D341Med (cell line): ENCODE results near the gene TFRC.
"Not testable (repeated sequence)": the region's sequence is repeated elsewhere in the genome, so short reads cannot be mapped to it uniquely, and the experiment has no call there.

Source experiments
- DNase-seq: peaks from one replicate; pipeline ENCODE4 v3.0.0; 2012; ENCODE audit warnings: low spot score

TFRC gene

DNA sequence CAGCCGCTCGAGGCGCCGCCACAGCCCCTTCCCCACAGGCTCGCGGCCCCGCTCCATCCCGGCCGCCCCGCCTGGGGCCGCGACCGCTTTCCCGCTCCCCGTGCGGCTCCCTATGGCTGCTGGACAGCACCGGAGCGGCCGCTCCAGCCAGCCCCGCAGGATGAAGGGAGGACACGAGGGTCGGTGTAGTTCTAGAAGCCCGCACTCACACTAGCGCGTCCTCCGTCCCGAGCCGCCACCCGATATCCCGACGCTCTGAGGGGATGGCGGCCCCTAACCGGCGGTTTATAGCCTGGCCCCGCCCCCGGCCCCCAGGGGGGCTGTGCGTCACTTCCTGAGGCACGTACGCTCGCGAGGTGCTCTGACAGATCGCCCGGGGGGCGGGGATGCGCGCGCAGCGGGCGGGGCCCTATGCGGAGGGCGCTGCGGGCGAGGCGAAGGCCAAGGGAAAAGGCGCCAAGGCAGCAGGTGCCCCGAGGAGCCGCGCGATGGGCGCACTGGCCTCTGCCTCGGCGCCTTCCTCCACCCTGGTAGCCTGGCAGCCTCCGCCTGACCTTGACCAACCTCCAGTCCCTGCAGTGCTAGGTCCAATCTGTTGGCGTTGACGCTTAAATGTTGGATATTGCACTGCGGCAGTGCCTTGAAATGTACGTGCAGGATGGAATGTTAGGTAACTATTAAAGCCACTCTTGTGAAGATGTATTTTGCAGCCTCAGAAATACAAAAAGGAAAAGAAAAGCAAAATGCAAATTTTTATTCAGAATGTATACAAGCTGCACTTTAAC, at the start of gene TFRC:
Gene TFRC, minus strand, starts transcription at position 257 of the 785 bp plus-strand sequence. CDS start 4,991 bp downstream, outside the sequence.
- peak; percentile 100 for DNase-seq

DNA sequence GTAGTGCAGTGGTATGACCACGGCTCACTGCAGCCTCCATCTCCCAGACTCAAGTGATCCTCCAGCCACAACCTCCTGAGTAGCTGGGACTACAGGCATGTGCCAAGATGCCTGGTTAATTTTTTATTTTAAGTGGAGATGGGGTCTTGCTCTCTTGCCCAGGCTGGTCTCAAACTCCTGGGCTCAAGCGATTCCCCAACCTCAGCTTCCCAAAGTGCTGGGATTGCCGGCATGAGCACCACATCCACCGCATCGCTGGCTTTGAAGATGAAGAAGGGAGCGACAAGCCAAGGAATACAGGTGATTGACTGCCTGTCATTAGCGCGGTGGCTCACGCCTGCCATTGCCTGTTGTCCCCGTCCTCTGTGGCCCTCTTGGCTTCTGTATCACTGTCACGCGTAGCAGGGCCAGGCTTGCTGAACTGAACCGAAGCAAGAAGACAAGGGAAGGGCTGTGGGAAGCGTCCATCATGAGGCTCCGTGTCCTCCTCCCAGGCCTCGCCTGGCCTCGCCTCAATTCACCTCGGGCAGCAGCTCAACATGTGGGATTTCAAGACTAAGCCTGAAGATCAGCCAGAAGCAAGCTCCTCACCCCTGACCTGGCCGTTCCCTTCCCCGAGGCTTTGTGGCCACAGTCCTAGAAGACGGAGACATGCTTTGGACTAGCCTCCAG, 46.4 kb upstream of the TFRC start:
- DNase-seq = no peak

DNA sequence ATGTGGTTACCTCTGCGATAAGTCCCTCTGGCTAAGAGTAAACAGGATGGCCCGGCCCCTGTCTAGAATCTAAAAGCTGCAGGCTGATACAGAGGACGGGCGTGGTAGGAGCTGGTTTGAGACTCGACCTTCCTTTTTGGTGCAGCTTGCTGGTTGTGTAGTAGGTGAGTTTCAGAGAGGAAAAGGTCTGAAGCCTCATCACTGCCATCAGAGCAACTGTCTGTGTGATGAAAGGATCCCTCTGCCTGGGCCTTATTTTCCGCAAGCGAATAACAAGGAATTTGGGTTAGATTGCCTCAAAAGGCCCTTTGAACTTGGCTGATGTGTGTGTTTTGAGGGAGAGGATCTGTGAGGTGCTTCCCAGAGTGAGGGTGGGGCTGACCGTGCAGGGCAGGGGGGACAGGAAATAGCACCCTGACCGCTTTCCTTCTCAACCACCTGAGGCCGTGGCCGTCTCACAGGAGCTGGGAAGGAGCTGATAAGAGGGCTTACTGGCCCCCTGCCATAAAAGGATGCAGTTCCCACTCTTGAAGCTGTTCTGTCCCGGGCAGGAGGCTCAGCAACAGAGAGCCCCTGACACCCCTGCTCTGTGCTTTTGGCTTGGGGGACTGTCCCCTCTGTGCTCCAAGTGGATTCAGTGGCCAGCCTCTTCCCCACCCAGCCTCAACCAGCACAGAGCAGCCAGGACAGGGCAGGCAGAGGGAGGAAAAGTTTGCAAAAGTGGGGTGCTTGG, 45.6 kb upstream of the TFRC start:
- DNase-seq = no peak

DNA sequence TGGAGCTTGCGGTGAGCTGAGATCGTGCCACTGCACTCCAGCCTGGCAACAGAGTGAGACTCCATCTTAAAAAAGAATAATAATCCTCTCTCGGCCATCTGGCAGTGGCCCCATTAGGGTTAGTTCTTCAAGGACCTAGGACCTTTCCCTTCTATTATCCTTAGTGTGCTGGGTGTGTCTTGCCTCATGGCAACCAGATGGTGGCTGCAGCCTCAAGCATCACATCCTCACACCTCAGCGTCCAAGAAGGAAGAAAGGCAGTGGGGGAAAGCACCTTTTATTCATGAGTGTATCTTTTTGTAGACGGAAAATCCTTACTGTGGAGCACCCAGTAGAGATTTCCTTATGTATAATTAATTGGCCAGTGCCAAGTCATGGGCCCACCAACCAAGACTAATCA, 42.7 kb upstream of the TFRC start:
- DNase-seq = no peak

DNA sequence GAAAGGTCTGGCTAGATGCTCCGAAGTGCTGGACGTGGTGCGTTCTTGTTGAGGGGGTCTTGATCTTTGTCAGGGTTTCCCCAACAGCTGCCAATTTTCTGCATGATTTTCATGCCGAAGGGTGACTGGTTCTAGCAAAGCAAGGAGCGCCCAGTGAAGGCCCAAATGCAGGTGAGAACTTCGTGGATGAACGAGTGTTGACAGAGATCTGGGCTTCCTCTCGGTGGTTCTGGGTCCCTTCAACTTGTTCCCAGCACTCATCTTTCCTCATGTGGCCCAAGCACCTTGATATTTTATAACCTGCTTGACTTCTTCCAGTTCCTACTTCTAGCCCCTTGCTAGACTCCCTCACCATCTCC, 40.8 kb upstream of the TFRC start:
- no peak for DNase-seq

DNA sequence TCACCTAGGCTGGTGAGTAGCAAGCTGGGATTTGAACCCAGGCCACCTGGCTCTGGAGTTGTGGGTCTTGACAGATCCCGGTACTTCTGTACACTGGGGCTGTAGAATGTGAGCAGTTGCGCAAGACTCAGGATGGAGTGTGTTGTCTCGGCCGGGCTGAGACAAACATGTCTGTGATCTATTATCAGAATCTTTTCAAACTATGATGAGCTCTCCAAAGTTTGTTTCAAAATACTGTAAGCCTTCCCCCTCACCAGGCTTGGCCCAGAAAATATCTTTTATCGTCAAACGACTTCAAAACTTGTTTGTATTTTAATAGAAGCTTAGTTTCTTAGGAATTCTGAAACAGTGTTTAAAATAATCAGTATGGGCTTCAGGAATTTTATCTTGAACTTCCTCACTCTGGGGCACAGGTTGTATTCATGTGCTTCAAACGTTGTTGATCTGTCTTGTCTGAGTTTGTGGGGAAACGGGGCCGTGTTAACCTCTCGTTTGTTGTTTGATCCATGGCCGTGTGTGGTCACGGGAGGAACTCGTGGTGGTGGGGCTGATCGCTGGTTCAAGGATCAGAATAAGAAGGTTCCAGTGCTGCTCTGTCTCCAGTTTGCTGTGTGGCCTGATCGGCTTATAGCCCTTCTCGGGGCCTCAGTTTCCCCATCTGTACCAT, 40.3 kb upstream of the TFRC start:
- DNase-seq = no peak

DNA sequence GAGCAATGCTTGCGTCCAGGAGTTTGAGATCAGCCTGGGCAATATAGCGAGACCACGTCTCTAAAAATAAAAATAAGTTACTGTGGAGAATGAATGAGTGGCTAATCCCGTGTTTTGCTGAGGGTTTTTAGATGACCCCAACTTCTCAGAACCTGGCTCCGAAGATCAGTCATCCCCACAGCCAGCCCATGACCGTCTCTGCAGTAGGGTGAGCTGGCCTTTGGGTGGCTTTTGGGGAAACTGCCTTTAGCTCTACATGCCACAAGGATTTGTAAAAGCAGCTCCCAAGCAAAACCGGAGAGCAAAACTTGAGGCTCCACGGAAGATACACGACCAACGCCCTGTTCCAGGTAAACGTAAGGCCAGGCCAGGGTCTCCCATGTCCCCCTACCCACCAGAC, 39.2 kb upstream of the TFRC start:
- no peak for DNase-seq

DNA sequence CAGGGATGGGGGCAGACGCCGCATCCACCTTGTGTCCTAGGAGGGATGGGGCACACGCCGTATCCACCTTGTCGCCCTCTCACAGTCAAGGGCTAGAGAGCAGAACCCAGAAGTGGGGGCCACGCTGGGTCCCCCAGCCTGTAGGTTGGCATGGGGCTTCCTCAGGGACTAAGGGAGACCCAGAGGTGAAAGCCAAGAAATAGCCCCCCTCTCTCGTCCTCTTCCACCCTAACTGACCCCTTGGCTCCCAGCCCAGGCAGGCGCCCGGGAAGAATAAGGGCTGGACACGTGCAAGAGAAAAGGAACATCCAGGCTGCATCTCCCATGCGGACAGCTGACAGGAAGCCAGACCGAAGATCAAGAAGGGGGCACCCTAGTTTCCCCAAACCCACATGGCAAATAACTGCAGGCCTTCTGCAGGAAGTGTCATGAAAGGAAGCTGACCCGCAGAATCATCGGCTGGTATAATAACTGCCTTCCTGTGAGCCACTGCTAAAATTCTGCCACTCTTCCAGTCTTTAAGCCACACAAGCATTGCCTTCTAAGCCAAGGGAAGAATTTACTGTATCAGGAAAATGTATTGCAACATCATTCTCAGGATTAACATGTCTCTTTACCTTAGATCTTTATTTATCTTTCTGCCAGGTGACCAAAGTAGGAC, 38.5 kb upstream of the TFRC start:
- no peak for DNase-seq

DNA sequence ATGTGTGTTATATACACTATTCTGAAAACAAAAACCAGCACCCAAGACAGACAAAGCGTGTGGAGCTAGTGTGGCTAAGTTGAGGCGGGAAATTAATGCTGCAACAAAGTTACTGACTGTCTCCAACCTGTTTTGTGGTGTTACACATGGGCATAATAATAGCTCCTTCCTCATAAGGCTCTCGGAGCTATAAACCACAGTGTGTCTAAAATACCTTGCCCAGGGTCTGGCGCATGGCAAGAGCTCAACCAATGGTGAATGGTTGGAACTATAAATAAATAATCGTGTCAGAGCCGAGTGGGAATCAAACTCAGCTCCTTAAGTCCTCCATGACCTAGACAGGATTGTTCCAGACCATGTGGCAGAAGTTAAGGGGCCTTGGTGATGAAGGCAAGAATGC, 35.9 kb upstream of the TFRC start:
- no peak for DNase-seq

DNA sequence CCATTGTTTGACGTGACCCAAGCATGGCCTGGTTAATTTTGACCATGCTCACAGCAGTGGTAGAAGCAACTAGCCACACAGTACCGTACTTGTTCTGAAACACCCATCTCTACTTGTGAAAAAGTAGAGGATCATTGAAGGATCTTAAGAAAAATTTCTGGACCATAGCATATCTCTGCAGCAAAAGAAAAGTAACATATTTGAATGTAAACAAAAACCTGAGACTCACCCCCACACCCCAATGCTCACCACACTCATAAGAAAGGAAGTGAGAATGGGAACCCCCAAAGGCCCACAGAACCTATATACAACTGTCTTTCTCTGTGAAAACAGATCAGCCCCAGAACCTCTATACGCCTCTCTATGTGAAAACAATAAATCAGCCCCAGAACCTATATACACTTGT, 33.8 kb upstream of the TFRC start:
- DNase-seq = no peak

DNA sequence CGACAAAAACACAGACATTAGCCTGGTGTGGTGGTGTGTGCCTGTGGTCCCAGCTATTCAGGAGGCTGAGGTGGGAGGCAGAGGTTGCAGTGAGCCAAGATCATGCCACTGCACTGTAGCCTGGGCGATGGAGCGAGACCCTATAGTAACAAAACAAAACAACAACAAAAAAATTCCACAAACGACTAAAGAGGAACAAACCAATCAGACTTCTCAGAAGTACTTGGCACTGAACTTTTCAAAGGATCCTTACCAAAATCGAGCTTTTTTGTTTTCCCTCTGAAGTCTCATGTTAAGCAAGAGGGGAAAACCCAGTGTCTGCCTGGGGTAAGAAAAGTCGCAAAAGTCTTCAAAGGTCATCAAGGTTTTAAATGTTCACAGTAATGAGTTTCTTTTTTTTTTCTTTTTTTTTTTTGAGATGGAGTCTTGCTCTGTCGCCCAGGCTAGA, 30.1 kb upstream of the TFRC start:
- no peak for DNase-seq

DNA sequence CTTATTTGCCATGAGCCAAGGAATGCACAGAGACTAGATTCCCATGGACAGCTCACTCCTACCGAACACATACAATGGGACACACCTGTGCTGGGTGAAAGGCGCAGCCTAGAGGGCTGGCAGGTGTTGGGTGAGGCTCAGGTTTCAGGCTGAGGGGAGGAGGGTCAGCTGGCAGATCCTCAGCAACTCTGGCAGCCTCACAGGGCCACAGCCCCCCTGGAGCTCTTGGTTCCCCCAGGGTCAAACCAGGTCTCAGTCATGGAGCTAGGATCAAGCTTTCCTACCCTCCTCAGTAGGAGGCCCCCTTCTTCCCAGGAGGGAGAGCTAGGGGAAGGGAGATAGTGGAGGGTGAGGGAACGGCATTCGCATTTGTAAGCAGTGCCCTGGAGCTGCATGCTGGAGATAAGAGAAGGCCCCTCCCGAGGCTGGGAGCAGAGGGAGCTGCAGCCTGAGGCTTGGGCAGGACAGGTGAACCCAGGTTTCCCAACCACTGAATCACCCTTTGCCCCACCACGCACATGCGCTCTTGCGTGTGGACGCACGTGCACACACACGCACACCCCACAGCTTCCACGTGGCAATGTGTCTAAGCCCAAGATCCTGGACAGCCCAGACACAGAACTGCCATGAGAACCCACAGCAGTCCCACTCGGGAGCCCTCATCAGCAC, 26.3 kb upstream of the TFRC start:
- DNase-seq = no peak

DNA sequence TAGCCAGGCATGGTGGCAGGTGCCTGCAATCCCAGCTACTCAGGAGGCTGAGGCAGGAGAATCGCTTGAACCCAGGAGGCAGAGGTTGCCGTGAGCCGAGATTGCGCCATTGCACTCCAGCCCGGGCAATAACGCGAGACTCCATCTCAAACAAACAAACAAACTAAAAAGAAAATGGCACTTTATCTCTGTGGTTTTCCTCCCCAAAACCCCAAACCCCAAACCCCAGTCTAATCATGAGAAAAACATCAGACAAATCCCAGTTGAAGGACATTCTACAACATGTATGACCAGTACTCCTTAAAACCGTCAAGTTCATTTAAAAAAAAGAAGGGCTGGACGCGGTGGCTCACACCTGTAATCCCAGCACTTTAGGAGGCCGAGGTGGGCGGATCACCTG, 22.8 kb upstream of the TFRC start:
- DNase-seq = not testable (repeated sequence)

DNA sequence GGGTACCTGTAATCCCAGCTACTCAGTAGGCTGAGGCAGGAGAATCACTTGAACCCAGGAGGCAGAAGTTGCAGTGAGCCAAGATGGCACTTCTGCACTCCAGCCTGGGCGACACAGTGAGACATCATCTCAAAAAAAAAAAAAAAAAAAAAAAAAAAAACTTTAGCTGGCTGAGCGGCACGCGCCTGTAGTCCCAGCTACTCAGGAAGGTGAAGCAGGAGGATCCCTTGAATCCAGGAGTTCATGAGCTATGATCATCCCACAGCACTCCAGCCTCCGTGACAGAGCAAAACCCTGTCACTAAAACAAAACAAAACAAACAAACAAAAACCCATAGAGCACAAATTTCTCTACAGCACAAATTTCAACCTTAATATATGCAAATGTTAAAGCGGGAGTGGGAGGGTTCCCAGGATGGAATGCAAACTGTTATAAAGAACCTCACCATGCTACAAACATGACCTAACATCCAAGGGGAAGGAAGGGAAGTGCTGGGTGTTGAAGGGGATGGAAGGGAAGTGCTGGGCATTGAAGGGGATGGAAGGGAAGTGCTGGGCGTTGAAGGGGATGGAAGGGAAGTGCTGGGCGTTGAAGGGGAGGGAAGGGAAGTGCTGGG, 16.6 kb upstream of the TFRC start:
- DNase-seq = not testable (repeated sequence)

DNA sequence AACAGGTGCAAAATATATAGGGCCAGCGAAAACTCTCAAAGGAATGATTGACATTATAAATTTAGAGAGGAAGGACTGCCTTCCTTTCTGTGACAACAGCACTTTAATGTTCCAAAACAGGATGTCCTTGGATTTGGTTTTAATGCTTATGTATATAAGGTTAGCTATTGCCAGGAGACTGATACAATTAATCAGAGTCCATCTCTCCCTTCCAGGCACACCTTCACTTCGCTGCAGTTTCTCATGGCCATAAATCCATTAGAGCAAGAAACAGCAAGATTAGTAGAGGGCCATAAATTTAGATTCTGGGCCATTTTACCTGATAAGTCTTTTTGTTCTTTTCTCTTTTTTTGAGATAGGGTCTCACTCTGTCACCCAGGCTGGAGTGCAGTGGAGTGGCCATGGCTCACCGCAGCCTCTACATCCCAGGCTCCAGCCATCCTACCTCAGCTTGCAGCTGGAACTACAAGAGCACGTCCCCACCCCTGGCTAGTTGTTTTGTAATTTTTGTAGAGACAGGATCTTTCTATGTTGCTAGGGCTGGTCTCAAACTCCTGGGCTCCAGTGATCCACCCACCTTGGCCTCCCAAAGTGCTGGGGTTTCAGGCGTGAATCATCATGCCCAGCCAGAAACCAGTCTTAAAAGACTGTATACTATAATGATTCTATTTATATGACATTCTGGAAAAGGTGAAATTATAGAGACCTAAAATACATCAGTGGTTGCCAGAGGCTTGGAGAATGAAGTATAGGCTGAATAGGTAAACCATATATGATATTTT, 15.7 kb upstream of the TFRC start:
- no peak for DNase-seq

DNA sequence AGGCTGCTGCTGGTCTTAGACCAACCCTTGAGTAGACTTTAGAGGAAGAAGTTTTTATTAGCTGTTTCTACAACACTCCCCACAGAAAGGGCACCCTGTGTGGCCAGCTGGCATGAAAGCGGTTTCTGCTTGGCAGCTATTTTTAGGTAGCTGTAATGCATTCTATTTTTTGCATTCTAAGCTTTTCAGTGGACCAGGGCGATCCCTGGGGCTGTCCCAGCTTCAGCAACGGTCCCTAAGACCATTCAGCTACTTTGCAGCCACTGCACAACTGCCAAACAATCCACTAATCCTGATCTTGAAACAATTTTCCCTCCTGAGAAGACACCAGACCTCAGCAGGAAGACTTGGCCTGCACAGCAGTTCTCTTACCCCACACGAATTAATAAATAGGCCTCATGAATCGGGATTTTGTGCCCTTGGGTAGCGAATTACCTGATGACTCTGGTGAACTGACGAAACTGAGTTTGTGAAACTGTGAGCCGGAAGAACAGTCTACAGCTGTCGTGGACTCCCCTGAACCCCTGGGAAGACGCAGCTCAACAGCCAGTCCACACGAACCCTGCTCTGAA, 14.6 kb upstream of the TFRC start:
- no peak for DNase-seq

DNA sequence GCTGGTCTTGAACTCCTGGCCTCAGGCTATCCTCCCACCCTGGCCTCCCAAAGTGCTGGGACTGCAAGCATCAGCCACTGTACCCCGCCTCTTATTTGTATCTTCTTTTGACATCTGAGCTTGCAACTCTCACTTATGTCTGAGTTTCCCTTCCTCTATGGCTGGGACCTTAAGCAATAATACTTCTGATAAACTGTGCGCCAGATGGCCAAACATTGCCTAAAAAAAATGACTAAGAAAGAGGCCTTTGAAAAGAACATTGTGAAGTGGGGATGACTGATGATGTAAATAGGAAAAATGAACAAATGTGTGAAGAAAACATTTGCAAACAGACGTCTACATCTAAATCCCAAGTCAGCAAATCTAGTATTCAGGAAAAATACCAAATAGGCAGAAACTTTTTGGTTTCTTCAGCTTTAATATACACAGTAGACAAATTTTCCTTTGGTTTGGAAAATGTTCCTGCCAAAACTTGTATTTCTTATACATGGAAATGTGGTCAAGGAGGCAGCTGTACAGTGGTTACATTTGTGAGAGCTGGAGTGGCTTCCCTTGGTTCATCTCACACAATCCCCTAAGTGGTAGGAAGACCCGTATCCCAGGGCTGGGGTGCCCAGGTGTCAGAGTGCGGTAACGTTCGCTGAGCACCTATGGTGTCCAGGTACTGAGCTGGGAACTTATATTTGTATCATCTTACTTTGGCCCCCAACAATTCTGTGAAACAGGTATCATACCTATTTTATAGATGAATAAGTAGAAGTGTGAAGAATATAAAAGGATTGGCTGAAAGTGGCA, 11.6 kb upstream of the TFRC start:
- no peak for DNase-seq

DNA sequence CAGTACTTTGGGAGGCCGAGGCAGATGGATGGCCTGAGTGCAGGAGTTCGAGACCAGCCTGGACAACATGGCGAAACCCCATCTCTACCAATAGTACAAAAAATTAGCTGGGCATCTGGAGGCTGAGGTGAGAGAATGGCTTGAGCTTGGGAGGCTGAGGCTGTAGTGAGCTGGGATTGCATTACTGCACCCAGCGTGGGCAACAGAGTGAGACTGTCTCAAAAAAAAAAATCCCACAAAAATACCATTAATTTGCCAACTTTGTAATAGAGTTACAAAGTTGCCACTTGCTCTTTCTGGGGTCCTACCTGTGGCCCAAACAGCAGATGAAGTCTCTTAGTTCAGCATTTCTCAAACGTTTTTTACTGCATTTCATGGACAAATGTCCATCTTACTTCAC, 6.0 kb upstream of the TFRC start:
- DNase-seq = no peak

DNA sequence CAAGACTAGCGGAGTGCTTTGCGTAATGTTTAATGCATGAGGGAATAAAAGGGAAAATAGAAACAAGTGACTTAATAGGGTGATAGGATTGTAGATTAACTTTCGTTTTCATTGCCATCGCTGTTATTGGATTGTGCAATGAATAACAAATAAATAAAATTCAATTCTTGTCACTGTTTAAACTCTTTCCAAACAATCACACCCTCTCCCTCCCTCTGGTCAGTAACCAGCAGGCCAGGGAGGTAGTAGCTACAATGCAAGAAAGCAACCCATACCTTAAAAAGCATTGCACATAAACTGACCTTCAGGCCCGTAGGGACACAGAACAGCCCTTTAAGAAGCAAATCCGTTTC, 705 bp upstream of the TFRC start:
- DNase-seq = peak; percentile 25
